NT2/D1 (cell line): ENCODE results near the gene DMD.

Experiments
- SUZ12 ChIP-seq: IDR thresholded peaks from 2 replicates; pipeline ENCODE4 v1.6.1; 2011; ENCODE audit not compliant: insufficient read length, insufficient read depth; ENCODE audit errors: extremely low read depth
- YY1 ChIP-seq: IDR thresholded peaks from 2 replicates; pipeline ENCODE4 v1.6.1; 2011; ENCODE audit not compliant: insufficient read length, insufficient read depth
- ZNF274 ChIP-seq: IDR thresholded peaks from 2 replicates; pipeline ENCODE4 v1.6.1; 2011; ENCODE audit warnings: mild to moderate bottlenecking, low read depth, low read length

GRCh38 chrX:32597777-32598176, 613.6 kb downstream of the DMD start:
- no peak for TF ChIP-seq ZNF274
- TF ChIP-seq SUZ12: no peak
- TF ChIP-seq YY1: no peak
